ENCODE measurements around the gene REXO4.
"Not testable (repeated sequence)": the region's sequence is repeated elsewhere in the genome, so short reads cannot be mapped to it uniquely, and the experiment has no call there.

REXO4 gene

GRCh38 chr9:133382507-133383141 is 35.2 kb downstream of the REXO4 start:
- no peak overlapping the region for H3K4me3 ChIP-seq (ENCODE audit: low read depth in 1 of 2, low read length in 2 of 2)
- H3K27me3 ChIP-seq (ENCODE audit: control insufficient read depth in 1 of 2, insufficient read depth in 2 of 2, low read length in 2 of 2), result no peaks in the 10 kb centered on the region
- H3K9ac ChIP-seq (ENCODE audit: low read length), result no peak overlapping the region
- H3K4me1 ChIP-seq (ENCODE audit: insufficient read depth, low read length), result no peaks in the 10 kb centered on the region
- no peaks in the 10 kb centered on the region for H3K9me3 ChIP-seq (ENCODE audit: low read length)
- H3K36me3 ChIP-seq (ENCODE audit: insufficient read depth, low read length), result no peaks in the 10 kb centered on the region
- H3K27ac ChIP-seq (ENCODE audit: low read depth, low read length), result no peak overlapping the region

- H3K4me1 ChIP-seq (ENCODE audit: insufficient read depth, low read length), result peaks cover 4% of the 10 kb centered on the region
- no peaks in the 10 kb centered on the region for H3K36me3 ChIP-seq (ENCODE audit: insufficient read depth, low read length)
- no peak overlapping the region for H3K4me3 ChIP-seq (ENCODE audit: low read depth in 1 of 2, low read length in 2 of 2)
- H3K9me3 ChIP-seq (ENCODE audit: low read length), result no peaks in the 10 kb centered on the region
- H3K27me3 ChIP-seq (ENCODE audit: control insufficient read depth in 1 of 2, insufficient read depth in 2 of 2, low read length in 2 of 2), result no peaks in the 10 kb centered on the region
- no peak overlapping the region for H3K9ac ChIP-seq (ENCODE audit: low read length)
- no peak overlapping the region for H3K27ac ChIP-seq (ENCODE audit: low read depth, low read length)
Observed at GRCh38 chr9:133380734-133381133, 37.1 kb downstream of the REXO4 start.

- no peaks in the 10 kb centered on the region for H3K27me3 ChIP-seq (ENCODE audit: control insufficient read depth in 1 of 2, insufficient read depth in 2 of 2, low read length in 2 of 2)
- no peak overlapping the region for H3K4me3 ChIP-seq (ENCODE audit: low read depth in 1 of 2, low read length in 2 of 2)
- H3K9ac ChIP-seq (ENCODE audit: low read length), result no peak overlapping the region
- no peaks in the 10 kb centered on the region for H3K36me3 ChIP-seq (ENCODE audit: insufficient read depth, low read length)
- no peak overlapping the region for H3K27ac ChIP-seq (ENCODE audit: low read depth, low read length)
- H3K9me3 ChIP-seq (ENCODE audit: low read length), result no peaks in the 10 kb centered on the region
- H3K4me1 ChIP-seq (ENCODE audit: insufficient read depth, low read length), result peaks cover 11% of the 10 kb centered on the region
Observed at GRCh38 chr9:133379153-133380086, 38.4 kb downstream of the REXO4 start.

GRCh38 chr9:133378408-133378962 is 39.3 kb downstream of the REXO4 start:
- Histone ChIP-seq H3K27ac (ENCODE audit: low read depth, low read length) (no peak overlapping the region), H3K4me1 (ENCODE audit: insufficient read depth, low read length) (peaks cover 11% of the 10 kb centered on the region), H3K4me3 (ENCODE audit: low read depth in 1 of 2, low read length in 2 of 2) (no peak overlapping the region), H3K9ac (ENCODE audit: low read length) (no peak overlapping the region), H3K36me3 (ENCODE audit: insufficient read depth, low read length) (no peaks in the 10 kb centered on the region), H3K27me3 (ENCODE audit: control insufficient read depth in 1 of 2, insufficient read depth in 2 of 2, low read length in 2 of 2) (no peaks in the 10 kb centered on the region), H3K9me3 (ENCODE audit: low read length) (no peaks in the 10 kb centered on the region)

- Histone ChIP-seq H3K36me3 (ENCODE audit: insufficient read depth, low read length) (peaks cover 5% of the 10 kb centered on the region), H3K27ac (ENCODE audit: low read depth, low read length) (no peak overlapping the region), H3K9me3 (ENCODE audit: low read length) (no peaks in the 10 kb centered on the region), H3K27me3 (ENCODE audit: control insufficient read depth in 1 of 2, insufficient read depth in 2 of 2, low read length in 2 of 2) (no peaks in the 10 kb centered on the region), H3K4me1 (ENCODE audit: insufficient read depth, low read length) (peaks cover 13% of the 10 kb centered on the region), H3K9ac (ENCODE audit: low read length) (no peak overlapping the region), H3K4me3 (ENCODE audit: low read depth in 1 of 2, low read length in 2 of 2) (no peak overlapping the region)
Observed at GRCh38 chr9:133377721-133378216, 40.0 kb downstream of the REXO4 start.

- not testable (repeated sequence) for H3K27me3 ChIP-seq (ENCODE audit: control insufficient read depth in 1 of 2, insufficient read depth in 2 of 2, low read length in 2 of 2); H3K9ac ChIP-seq (ENCODE audit: low read length); H3K9me3 ChIP-seq (ENCODE audit: low read length); H3K27ac ChIP-seq (ENCODE audit: low read depth, low read length); H3K36me3 ChIP-seq (ENCODE audit: insufficient read depth, low read length); H3K4me3 ChIP-seq (ENCODE audit: low read depth in 1 of 2, low read length in 2 of 2)
- H3K4me1 ChIP-seq (ENCODE audit: insufficient read depth, low read length), result peaks cover 18% of the 10 kb centered on the region
Observed at GRCh38 chr9:133377280-133377679, 40.5 kb downstream of the REXO4 start.

GRCh38 chr9:133375724-133376654 is 41.8 kb downstream of the REXO4 start, which contains the start of the genes STKLD1 and SURF4:
Gene STKLD1, plus strand, starts transcription at chr9:133376366. Its CDS starts 108 bp downstream, at chr9:133376474.
Gene SURF4, minus strand, starts transcription at chr9:133376060. Its CDS starts 91 bp downstream, at chr9:133375969.
- Histone ChIP-seq H3K36me3 (ENCODE audit: insufficient read depth, low read length) (peaks cover 8% of the 10 kb centered on the region), H3K4me1 (ENCODE audit: insufficient read depth, low read length) (peaks cover 31% of the 10 kb centered on the region), H3K9ac (ENCODE audit: low read length) (peak within 1 kb of the TSS; percentile 97), H3K27ac (ENCODE audit: low read depth, low read length) (peak within 1 kb of the TSS; percentile 86), H3K4me3 (ENCODE audit: low read depth in 1 of 2, low read length in 2 of 2) (peak within 1 kb of the TSS; percentile 86 to 87), H3K9me3 (ENCODE audit: low read length) (no peaks in the 10 kb centered on the region), H3K27me3 (ENCODE audit: control insufficient read depth in 1 of 2, insufficient read depth in 2 of 2, low read length in 2 of 2) (no peaks in the 10 kb centered on the region)

- H3K27me3 ChIP-seq (ENCODE audit: control insufficient read depth in 1 of 2, insufficient read depth in 2 of 2, low read length in 2 of 2), result no peaks in the 10 kb centered on the region
- H3K4me1 ChIP-seq (ENCODE audit: insufficient read depth, low read length), result peaks cover 39% of the 10 kb centered on the region
- H3K9me3 ChIP-seq (ENCODE audit: low read length), result no peaks in the 10 kb centered on the region
- peaks cover 12% of the 10 kb centered on the region for H3K36me3 ChIP-seq (ENCODE audit: insufficient read depth, low read length)
- peak overlapping the region; percentile 97 for H3K9ac ChIP-seq (ENCODE audit: low read length)
- peak overlapping the region; percentile 86 for H3K27ac ChIP-seq (ENCODE audit: low read depth, low read length)
- H3K4me3 ChIP-seq (ENCODE audit: low read depth in 1 of 2, low read length in 2 of 2), result peak overlapping the region; percentile 86 to 87
Observed at GRCh38 chr9:133375116-133375723, 42.6 kb downstream of the REXO4 start.

GRCh38 chr9:133374612-133375115 is 43.1 kb downstream of the REXO4 start:
- H3K9ac ChIP-seq (ENCODE audit: low read length), result peak overlapping the region; percentile 97
- H3K27me3 ChIP-seq (ENCODE audit: control insufficient read depth in 1 of 2, insufficient read depth in 2 of 2, low read length in 2 of 2), result no peaks in the 10 kb centered on the region
- peaks cover 18% of the 10 kb centered on the region for H3K36me3 ChIP-seq (ENCODE audit: insufficient read depth, low read length)
- H3K9me3 ChIP-seq (ENCODE audit: low read length), result no peaks in the 10 kb centered on the region
- H3K4me3 ChIP-seq (ENCODE audit: low read depth in 1 of 2, low read length in 2 of 2), result peak overlapping the region; percentile 86 to 87
- peaks cover 44% of the 10 kb centered on the region for H3K4me1 ChIP-seq (ENCODE audit: insufficient read depth, low read length)
- peak overlapping the region; percentile 86 for H3K27ac ChIP-seq (ENCODE audit: low read depth, low read length)

- no peak overlapping the region for H3K9ac ChIP-seq (ENCODE audit: low read length)
- peaks cover 21% of the 10 kb centered on the region for H3K36me3 ChIP-seq (ENCODE audit: insufficient read depth, low read length)
- no peak overlapping the region for H3K4me3 ChIP-seq (ENCODE audit: low read depth in 1 of 2, low read length in 2 of 2)
- no peak overlapping the region for H3K27ac ChIP-seq (ENCODE audit: low read depth, low read length)
- H3K27me3 ChIP-seq (ENCODE audit: control insufficient read depth in 1 of 2, insufficient read depth in 2 of 2, low read length in 2 of 2), result no peaks in the 10 kb centered on the region
- H3K4me1 ChIP-seq (ENCODE audit: insufficient read depth, low read length), result peaks cover 60% of the 10 kb centered on the region
- H3K9me3 ChIP-seq (ENCODE audit: low read length), result no peaks in the 10 kb centered on the region
Observed at GRCh38 chr9:133372144-133372543, 45.7 kb downstream of the REXO4 start.
